ENCODE measurements around the gene SYTL3. TPM values are rescaled to one million over a fixed set of nuclear protein-coding genes. Genes with fewer than 3 reads are reported as not detected.

The SYTL3 gene
- total and polyA plus RNA-seq, 2 of the 8 experiments (the other 6 are each of a cell fraction or from before 2014, with no cell fraction given), result 0.27 to 0.99 TPM

GRCh38 chr6:158752613-158753012 lies 102.8 kb downstream of the SYTL3 start:
- no peak overlapping the region for H2BK120ac ChIP-seq (replicated peaks; ENCODE audit: low read depth, low read length)
- no peaks in the 10 kb centered on the region for H3K79me1 ChIP-seq (ENCODE audit: low read depth, low read length)
- CTCF ChIA-PET (ENCODE audit: partially characterized antibody), result interaction anchor here (0.6 to 2.9 kb wide), 12 partner anchors 10 to 220 kb away, joined by 3 to 11 read pairs (median 4); no protein-coding TSS in a partner anchor
- no peak overlapping the region for H2AK5ac ChIP-seq (ENCODE audit: low read depth, low read length)
- H2BK12ac ChIP-seq (ENCODE audit: low read depth, low read length), result no peak overlapping the region
- H3K9me3 ChIP-seq (ENCODE audit: insufficient read depth in 2 of 2, low read depth in 1 of 2, low read length in 1 of 2), result no peaks in the 10 kb centered on the region
- FAIRE-seq (no peak), DNase-seq (ENCODE audit: low read depth in 1 of 2, low spot score in 2 of 2) (no peak)
- H2BK5ac ChIP-seq (ENCODE audit: low read depth, low read length), result no peak overlapping the region
- 42% methylated on average over 3 of the region's 3 CpGs; no CpG with 5 or more reads in 1 of the 2 experiments for WGBS, 2 experiments (ENCODE audit: extremely low coverage in 1 of 2, insufficient coverage in 1 of 2, insufficient read length in 1 of 2, insufficient replicate concordance in 2 of 2, low coverage in 1 of 2, low lambda C conversion rate in 2 of 2, missing lambda C conversion rate in 1 of 2)
- H3K36me3 ChIP-seq (ENCODE audit: control insufficient read depth in 2 of 4, insufficient read depth in 4 of 4, low read length in 3 of 4), result no peaks in the 10 kb centered on the region
- H3K4me3 ChIP-seq (ENCODE audit: extremely low read depth in 1 of 4, insufficient read depth in 2 of 4, low read depth in 3 of 4, low read length in 4 of 4), result no peak overlapping the region
- no peak overlapping the region for H2BK20ac ChIP-seq (ENCODE audit: low read length)
- 0 out of 2 replicates have a peak overlapping the region, but pooled peaks have one; percentile 63 for H4K8ac ChIP-seq (ENCODE audit: extremely low read depth, insufficient read depth, low read length)
- H3K14ac ChIP-seq (ENCODE audit: insufficient read length), result no peak overlapping the region
- H3K23ac ChIP-seq (ENCODE audit: insufficient read length), result no peak overlapping the region
- no peaks in the 10 kb centered on the region for H3K79me2 ChIP-seq (ENCODE audit: control insufficient read depth in 1 of 2, insufficient read depth in 2 of 2, low read length in 2 of 2)
- no peak overlapping the region for H4K91ac ChIP-seq (replicated peaks; ENCODE audit: insufficient read length, low read length)
- H4K5ac ChIP-seq (ENCODE audit: insufficient read length, low read depth, low read length), result no peak overlapping the region
- no peak overlapping the region for H3K18ac ChIP-seq (ENCODE audit: extremely low read depth, low read length)
- no peak overlapping the region for H3K56ac ChIP-seq (replicated peaks; ENCODE audit: insufficient read length, low read depth, low read length)
- no peaks in the 10 kb centered on the region for H4K20me1 ChIP-seq (replicated peaks in 1 of 2; ENCODE audit: control insufficient read depth in 1 of 2, insufficient read depth in 2 of 2, low read length in 2 of 2)
- no peaks in the 10 kb centered on the region; a peak in 2 of 7 replicates for H3K27me3 ChIP-seq (replicated peaks in 1 of 4; ENCODE audit: control insufficient read depth in 3 of 4, extremely low read depth in 1 of 4, insufficient read depth in 3 of 4, low read length in 3 of 4)
- no peak overlapping the region for H3K27ac ChIP-seq (ENCODE audit: low read depth, low read length)
- no peak overlapping the region; a peak in 1 of 4 replicates for H3K4me2 ChIP-seq (ENCODE audit: insufficient read depth in 1 of 2, low read depth in 2 of 2, low read length in 2 of 2)
- H2AFZ ChIP-seq (ENCODE audit: low read length), result no peak overlapping the region
- POLR2A ChIA-PET (ENCODE audit: partially characterized antibody), result interaction anchor here (2.1 to 2.5 kb wide), 2 partner anchors 10 to 13 kb away, joined by 10 to 11 read pairs; no protein-coding TSS in a partner anchor
- H2BK15ac ChIP-seq (ENCODE audit: low read length), result no peak overlapping the region
- H3K4me1 ChIP-seq (replicated peaks in 1 of 4; ENCODE audit: control insufficient read depth in 3 of 4, insufficient read depth in 4 of 4, low read length in 3 of 4), result peaks cover 0 to 7% (median under 1%) of the 10 kb centered on the region in 4 experiments; a peak in 3 of 7 replicates
- no peak overlapping the region for H3K9ac ChIP-seq (replicated peaks in 1 of 4; ENCODE audit: extremely low read depth in 1 of 4, low read depth in 3 of 4, low read length in 3 of 4)
- H3K4ac ChIP-seq (replicated peaks; ENCODE audit: insufficient read length, low read depth, low read length), result no peak overlapping the region
- no peaks in the 10 kb centered on the region for H3K23me2 ChIP-seq (ENCODE audit: low read depth, low read length)
- TF ChIP-seq SUZ12 (IDR thresholded peaks at IDR 0.05; ENCODE audit: low read length) (no peak), SIN3A (conservative IDR thresholded peaks at IDR 0.05 in 1 of 2, IDR thresholded peaks at IDR 0.05 in 1 of 2; ENCODE audit: low read depth in 1 of 2, low read length in 2 of 2) (0 out of 4 replicates have a peak, but pooled peaks of 1 of the 2 experiments have one; percentile 24), JUND (IDR thresholded peaks at IDR 0.05; ENCODE audit: low read length) (no peak), KDM4A (IDR thresholded peaks at IDR 0.05; ENCODE audit: low read depth, low read length, severe bottlenecking) (no peak)
